SK-N-SH (cell line): ENCODE results near the gene RNF150.

Experiments
- ELF1 ChIP-seq: IDR thresholded peaks from 2 replicates; pipeline ENCODE4 v1.4.0; 2012
- EP300 ChIP-seq, 2 experiments: IDR thresholded peaks; 2 replicates each; pipeline versions ENCODE4 v1.4.0 to v1.6.1; 2012; ENCODE audit warnings: borderline replicate concordance in 1 of 2, low read depth in 1 of 2, low read length in 1 of 2
- EZH2phosphoT487 ChIP-seq: fragments of 200-600 bp; sonication (generic); IDR thresholded peaks from 2 replicates; pipeline ENCODE4 v1.6.1; 2017; ENCODE audit warnings: low read depth, mixed run types, mild to moderate bottlenecking, antibody characterized with exemption, moderate library complexity, borderline replicate concordance
- FOXM1 ChIP-seq: IDR thresholded peaks from 2 replicates; pipeline ENCODE4 v1.4.0; 2012; ENCODE audit warnings: low read depth, mild to moderate bottlenecking
- GATA2 ChIP-seq: sonication (generic); formaldehyde crosslinking; IDR thresholded peaks from 2 replicates; pipeline ENCODE4 v1.5.0; 2020; ENCODE audit warnings: mild to moderate bottlenecking, missing genetic modification reagents
- POLR2AphosphoS5 ChIP-seq: IDR thresholded peaks from 2 replicates; pipeline ENCODE4 v1.6.1; 2012; ENCODE audit warnings: low read depth, low read length
- RAD21 ChIP-seq: IDR thresholded peaks from 2 replicates; pipeline ENCODE4 v1.6.1; 2012; ENCODE audit warnings: mild to moderate bottlenecking, low read length
- RCOR1 ChIP-seq: fragments of 150-350 bp; IDR thresholded peaks from 2 replicates; pipeline ENCODE4 v1.6.1; 2017; ENCODE audit warnings: antibody characterized with exemption, low read length
- RXRA ChIP-seq: IDR thresholded peaks from 2 replicates; pipeline ENCODE4 v1.4.0; 2012; ENCODE audit warnings: low read depth, mild to moderate bottlenecking, borderline replicate concordance
- TAF1 ChIP-seq: IDR thresholded peaks from 2 replicates; pipeline ENCODE4 v1.6.1; 2012; ENCODE audit warnings: low read depth, mild to moderate bottlenecking, low read length, moderate library complexity, borderline replicate concordance
- YY1 ChIP-seq: IDR thresholded peaks from 2 replicates; pipeline ENCODE4 v1.4.0; 2012; ENCODE audit warnings: low read depth, mild to moderate bottlenecking
- TF ChIP-seq, protein P1 (sequence below): fragments of 200-600 bp; sonication (generic); IDR thresholded peaks from 2 replicates; pipeline ENCODE4 v1.6.1; 2017; ENCODE audit warnings: antibody characterized with exemption, mild to moderate bottlenecking, moderate library complexity
- TF ChIP-seq, protein P2 (sequence below): IDR thresholded peaks from 2 replicates; pipeline ENCODE4 v1.4.0; 2012; ENCODE audit warnings: low read depth
- TF ChIP-seq, protein P3 (sequence below): fragments of 150-350 bp; IDR thresholded peaks from 2 replicates; pipeline ENCODE4 v1.6.1; 2017; ENCODE audit warnings: antibody characterized with exemption, low read length, low read depth, borderline replicate concordance

DNA sequence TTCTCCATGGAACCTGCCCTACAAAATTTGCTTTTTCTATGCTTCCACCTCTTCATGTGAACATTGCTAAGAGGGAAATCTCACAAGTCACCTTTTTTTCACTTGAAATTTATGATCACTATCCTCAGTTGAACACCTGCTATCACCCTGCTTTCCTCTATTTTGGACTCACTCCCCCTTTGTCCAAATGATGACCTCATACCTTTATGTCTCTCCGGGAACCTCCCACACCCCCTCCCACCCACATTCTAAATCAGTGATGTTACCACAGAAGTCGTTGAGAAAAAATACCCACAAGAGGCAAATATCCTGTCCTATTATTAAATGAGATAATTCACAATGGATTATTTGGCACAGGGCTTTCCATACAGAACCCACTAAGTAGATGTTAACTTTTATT lies 156.5 kb downstream of the RNF150 start:
- no peak for TF ChIP-seq POLR2AphosphoS5
- TF ChIP-seq, protein P1, sequence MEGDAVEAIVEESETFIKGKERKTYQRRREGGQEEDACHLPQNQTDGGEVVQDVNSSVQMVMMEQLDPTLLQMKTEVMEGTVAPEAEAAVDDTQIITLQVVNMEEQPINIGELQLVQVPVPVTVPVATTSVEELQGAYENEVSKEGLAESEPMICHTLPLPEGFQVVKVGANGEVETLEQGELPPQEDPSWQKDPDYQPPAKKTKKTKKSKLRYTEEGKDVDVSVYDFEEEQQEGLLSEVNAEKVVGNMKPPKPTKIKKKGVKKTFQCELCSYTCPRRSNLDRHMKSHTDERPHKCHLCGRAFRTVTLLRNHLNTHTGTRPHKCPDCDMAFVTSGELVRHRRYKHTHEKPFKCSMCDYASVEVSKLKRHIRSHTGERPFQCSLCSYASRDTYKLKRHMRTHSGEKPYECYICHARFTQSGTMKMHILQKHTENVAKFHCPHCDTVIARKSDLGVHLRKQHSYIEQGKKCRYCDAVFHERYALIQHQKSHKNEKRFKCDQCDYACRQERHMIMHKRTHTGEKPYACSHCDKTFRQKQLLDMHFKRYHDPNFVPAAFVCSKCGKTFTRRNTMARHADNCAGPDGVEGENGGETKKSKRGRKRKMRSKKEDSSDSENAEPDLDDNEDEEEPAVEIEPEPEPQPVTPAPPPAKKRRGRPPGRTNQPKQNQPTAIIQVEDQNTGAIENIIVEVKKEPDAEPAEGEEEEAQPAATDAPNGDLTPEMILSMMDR, result no peak
- no peak for TF ChIP-seq FOXM1
- TF ChIP-seq EP300 (IDR thresholded peaks at IDR 0.05; ENCODE audit: borderline replicate concordance in 1 of 2, low read depth in 1 of 2, low read length in 1 of 2), result no peak
- TF ChIP-seq, protein P2, sequence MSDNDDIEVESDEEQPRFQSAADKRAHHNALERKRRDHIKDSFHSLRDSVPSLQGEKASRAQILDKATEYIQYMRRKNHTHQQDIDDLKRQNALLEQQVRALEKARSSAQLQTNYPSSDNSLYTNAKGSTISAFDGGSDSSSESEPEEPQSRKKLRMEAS, result no peak
- no peak for TF ChIP-seq YY1
- no peak for TF ChIP-seq RAD21
- TF ChIP-seq, protein P3, sequence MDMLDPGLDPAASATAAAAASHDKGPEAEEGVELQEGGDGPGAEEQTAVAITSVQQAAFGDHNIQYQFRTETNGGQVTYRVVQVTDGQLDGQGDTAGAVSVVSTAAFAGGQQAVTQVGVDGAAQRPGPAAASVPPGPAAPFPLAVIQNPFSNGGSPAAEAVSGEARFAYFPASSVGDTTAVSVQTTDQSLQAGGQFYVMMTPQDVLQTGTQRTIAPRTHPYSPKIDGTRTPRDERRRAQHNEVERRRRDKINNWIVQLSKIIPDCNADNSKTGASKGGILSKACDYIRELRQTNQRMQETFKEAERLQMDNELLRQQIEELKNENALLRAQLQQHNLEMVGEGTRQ, result no peak
- TF ChIP-seq TAF1, result no peak
- no peak for TF ChIP-seq ELF1
- TF ChIP-seq GATA2 (CRISPR knock-in tag), result no peak
- TF ChIP-seq RXRA, result no peak
- no peak for TF ChIP-seq RCOR1
- no peak for TF ChIP-seq EZH2phosphoT487
